ENCODE measurements around the gene ABHD14A.
"Not testable (repeated sequence)": the region's sequence is repeated elsewhere in the genome, so short reads cannot be mapped to it uniquely, and the experiment has no call there.

The ABHD14A gene

DNA sequence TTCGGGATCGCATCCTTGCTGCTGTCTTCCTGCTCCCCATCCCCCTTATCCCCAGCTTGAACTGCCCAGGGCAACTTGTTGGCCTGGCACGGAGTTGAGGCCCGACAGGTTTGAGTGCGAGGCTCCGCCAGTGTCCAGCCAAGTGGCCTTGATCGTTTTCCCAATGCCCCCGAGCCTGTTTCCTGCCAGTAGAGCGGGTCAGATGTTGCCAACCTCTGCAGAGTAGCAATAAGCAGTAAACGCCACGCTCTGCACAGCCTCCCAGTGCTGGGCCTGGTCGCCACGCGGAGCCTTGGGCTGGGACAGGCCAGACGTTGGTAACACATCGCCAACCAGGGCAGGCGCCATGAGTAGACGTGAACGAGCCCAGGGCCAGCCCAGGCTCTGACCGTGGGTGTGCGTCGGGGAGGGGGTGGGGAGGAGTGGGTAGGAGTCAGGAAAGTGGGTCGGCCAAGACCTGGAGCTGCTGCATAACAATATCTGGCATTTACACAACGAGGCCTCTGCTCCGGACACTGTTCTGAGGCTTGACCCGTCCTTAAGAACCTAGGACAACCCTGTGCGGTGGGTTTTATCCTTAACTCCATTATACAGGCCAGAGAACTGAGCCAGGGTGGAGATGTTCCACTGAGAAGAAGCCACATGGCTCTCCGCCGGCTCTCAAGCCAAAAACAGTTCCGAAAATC lies 444 bp upstream of the ABHD14A start:
- DNase-seq: peak; percentile 40

DNA sequence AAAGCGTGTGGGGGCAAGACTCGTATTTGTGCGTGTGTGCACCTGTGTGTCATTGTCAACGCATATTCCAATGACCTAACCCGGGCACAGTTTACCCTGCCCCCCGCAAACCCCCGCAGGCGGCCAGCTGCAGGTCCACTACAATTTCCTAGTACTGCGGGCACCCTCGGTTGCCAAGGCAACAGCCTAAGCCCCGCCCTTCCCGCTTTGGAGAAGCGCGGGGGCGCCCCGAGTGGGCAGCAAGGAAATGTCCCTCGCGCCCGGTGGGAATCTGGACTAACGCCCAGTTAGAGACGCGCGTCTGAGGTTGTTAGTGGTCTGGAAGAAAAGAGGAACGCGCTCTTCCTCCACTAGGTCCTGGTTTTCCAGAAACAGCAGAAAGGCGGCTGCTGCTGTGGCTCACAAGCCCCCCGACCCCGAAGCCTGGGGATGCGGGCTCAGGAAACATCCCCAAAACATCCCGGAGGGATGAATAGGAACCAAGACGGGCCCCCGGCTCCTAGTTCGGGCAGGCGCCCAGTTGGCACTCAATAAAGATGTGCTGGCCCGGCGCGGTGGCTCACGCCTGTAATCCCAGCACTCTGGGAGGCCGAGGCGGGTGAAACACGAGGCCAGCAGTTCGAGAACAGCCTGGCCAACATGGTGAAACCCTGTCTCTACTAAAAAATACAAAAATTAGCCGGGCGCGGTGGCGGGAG lies 1.1 kb downstream of the ABHD14A start:
- peak; percentile 70 for DNase-seq

GRCh38 chr3:51977446-51978142 lies 2.7 kb downstream of the ABHD14A start:
- no peak for DNase-seq

- DNase-seq: no peak
These were observed 3.3 kb downstream of the ABHD14A start for GRCh38 chr3:51978143-51978502.

DNA sequence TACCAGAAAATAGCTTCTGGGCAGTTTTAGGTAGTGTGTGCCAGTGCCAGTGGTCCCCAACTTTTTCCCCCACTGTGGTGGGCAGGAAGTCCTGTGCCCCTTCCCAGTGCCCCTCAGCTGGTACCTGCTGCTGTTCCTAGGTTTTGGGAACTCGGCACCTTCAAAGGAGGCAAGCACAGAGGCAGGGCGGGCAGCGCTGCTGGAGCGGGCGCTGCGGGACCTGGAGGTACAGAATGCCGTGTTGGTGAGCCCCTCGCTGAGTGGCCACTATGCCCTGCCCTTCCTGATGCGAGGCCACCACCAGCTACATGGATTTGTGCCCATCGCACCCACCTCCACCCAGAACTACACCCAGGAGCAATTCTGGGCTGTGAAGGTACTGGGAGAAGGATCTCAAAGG lies 5.4 kb downstream of the ABHD14A start:
- no peak for DNase-seq

DNA sequence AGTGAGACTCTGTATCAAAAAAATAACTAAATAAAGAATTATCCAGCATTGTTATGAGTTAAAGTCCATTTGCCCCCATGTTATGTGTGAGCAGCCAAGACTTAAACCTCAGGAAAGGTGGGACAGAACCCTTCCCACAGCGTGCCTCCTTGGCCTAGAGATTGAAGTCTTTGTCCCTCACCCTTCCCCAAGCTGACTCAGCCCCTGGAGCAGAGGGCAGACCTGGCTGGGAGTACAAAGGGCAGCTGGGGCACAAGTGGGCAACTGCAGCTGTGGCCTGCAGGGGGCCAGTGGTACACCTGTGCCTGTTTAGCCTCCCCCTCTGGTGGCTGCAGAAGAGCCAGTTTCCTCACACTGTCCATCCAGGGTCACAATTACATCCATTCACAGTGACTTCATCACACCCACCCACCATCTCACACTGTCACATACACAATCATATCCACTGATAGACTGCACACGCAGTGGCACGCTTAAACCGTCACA lies 7.5 kb downstream of the ABHD14A start:
- peak; percentile 73 for DNase-seq

DNA sequence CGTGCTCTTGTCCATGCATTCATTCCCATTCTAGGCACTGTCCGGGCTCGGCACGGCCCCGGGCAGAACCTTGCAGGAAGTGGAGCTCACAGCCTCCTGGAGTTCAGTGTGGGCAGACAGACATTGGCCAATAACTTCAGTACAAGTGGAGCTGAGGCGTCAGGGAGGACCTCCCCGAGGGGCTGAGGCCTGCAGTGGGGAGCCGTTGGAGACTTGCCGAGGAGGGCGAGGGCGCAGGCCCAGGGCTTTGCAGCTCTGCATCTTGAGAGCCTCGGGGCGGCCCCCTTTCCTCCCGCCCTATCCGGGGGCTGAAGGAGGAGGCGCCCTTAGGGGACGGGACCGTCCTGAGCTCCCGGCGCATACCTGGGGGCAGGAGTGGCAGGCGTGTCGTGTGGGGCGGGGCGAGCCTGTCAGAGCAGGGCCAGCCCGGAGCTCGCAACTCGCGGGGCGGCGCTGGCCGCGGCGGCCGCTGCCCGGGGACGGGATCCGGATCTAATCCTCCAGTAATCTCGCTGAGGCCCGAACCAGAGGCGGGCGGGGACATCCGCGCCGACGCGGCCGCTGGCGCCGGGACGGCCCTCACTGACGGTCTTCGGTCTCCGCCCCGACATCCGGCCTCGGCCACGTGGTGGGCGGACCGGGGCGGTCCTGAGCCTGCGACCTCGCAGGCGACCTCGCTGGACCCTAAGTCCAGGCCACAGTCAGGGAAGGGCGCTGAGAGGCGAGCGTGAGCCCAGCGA lies 8.1 kb downstream of the ABHD14A start, which contains the start of gene ACY1:
ACY1 (plus strand) TSS at position 698 of the 740 bp plus-strand sequence. CDS start 530 bp downstream, outside the sequence.
- peak; percentile 86 for DNase-seq

GRCh38 chr3:51983578-51984268 lies 8.9 kb downstream of the ABHD14A start:
- no peak for DNase-seq

DNA sequence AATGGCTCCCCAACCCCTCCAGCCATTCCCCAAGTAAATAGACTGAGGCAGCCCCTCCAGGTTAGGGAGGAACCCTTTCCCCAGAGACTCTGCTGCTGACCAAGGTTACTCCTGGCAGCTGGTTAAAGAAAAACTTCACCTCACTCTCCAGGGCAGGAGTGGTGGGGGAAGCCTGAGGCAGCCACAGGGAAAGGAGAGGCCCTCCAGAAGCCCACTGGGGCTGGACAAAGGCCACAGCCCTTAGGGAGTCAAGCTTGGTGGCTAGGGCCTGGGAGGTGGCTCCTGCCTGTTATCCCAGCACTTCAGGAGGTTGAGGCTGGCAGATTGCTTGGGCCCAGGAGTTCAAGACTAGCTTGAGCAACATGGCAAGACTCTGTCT lies 9.4 kb downstream of the ABHD14A start:
- no peak for DNase-seq

DNA sequence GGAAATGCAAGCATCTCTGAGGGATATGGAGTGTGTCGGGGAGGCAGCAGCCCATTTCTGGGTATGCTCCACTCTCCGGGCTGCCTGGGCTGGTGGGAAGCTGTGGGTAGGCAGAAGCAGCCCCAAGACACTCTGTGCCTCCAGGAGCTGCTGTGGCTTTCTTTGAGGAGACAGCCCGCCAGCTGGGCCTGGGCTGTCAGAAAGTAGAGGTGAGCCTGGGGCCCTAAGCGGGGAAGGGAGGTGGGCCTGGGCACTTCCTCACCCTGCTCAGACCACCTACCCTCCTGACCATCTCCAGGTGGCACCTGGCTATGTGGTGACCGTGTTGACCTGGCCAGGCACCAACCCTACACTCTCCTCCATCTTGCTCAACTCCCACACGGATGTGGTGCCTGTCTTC lies 10.2 kb downstream of the ABHD14A start:
- DNase-seq: no peak

DNA sequence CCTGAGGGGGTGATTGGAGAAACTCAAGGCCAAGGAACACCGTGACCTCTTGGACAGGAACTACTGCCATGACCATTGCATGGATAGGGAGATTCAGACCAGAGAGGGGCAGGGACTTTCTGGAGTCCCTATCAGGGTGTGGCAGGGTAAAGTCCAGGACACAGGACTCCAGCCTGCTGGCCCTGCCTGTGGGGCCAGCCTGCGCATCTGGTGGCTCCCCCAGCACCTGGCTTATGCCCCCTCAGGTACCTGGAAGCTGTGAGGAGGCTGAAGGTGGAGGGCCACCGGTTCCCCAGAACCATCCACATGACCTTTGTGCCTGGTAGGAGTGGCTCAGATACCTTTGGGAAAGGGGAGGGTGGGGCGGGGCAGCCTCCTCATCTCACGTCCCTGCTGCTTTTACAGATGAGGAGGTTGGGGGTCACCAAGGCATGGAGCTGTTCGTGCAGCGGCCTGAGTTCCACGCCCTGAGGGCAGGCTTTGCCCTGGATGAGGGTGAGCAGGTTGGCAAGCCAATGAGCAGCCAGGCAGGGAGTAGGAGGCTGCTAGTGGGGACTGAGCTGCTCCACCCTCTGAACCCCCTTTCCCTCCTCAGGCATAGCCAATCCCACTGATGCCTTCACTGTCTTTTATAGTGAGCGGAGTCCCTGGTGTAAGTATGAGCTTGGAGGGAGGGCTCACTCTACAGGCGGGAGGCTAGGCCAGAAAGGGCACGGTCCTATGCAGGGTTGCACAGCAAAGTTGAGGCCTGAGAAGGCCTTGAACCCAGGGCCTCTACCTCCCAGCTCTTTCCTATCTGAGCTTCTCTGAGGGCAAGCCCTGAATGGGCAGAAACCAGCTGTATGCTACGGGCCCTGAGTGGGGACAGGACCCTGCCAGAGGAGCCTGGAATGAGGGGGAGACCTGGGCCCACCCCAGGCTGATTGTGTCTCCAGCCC lies 11.4 kb downstream of the ABHD14A start:
- no peak for DNase-seq

DNA sequence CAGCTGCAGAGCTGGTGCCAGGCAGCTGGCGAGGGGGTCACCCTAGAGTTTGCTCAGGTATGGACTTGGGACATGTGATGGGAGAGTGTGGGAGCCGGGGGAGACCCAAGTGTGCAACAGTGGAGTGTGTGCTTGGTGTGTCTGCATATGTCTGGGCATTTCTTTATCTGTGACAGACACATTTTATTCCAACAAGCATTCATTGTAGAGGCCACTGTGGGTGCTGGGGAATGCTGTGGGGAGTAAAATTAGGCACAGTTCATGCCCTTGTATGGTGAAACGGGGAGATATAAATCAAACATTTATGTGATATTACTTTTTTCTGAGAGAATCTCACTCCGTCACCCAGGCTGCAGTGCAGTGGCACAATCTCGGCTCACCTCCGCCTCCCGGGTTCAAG lies 12.7 kb downstream of the ABHD14A start:
- peak; percentile 58 for DNase-seq

- DNase-seq: no peak
These were observed 13.7 kb downstream of the ABHD14A start for GRCh38 chr3:51988286-51989146.

DNA sequence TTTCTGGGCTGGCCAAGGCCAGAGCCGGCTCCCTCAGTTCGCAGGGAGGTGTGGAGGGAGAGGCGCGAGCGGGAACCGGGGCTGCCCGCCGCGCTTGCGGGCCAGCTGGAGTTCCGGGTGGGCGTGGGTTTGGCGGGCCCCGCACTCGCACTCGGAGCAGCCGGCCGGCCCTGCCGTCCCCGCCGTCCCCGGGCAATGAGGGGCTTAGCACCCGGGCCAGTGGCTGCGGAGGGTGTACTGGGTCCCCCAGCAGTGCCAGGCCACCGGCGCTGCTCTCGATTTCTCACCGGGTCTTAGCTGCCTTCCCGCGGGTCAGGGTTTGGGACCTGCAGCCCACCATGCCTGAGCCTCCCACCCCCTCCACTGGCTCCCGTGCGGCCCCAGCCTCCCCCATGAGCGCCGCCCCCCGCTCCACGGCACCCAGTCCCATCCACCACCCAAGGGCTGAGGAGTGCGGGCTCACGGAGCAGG lies 15.7 kb downstream of the ABHD14A start:
- not testable (repeated sequence) for DNase-seq

DNA sequence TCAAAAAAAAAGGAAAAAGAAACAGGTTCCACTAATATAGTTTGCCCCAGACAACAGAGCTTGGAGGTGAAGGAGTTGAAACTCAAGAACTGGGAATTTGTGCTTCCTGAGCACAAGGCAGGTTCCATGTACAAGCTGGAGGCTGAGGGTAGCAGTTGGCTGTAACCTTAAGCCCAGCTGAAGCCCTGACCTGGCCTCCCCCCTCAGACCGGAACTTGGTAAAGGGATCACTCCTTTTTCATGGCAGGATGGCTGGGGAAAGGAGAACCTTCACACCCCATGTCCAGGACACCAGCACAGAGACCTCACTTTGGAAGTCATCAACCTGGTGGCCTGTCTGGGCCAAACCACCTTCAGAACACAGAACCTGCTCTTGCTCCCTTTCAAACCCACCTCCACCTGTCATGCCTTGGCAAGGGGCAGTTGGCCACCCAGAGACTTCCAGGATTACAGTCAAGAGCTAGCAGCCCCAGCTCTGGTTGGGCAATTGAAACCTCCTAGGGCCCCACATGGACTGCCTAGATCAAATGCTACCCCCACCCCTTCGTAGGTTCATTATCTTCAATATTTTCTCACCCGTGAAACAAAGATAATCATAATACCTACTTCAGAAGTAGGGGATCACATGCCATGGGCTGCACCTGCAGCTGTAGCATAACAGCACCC lies 17.3 kb downstream of the ABHD14A start:
- no peak for DNase-seq

- DNase-seq: not testable (repeated sequence)
These were observed 18.8 kb downstream of the ABHD14A start for GRCh38 chr3:51993657-51994056.

DNA sequence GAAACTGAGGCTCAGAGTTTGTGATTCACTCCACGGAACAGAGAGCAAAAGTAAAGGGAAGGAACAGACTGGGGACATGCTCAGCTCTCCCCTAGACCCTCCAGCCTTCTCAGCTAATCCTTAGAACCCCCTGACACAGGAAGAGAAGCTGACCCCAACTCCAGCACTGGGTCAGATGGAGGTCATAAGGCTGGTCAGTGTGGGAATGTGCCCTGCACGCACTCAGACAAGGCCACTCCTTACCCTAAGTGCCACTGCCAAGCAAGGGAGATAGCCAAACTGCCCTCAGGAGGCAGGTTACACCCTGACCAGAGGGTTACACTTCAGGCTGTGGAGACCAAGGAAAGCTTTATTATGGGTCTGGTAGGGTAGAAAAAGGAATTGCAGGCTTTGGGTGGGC lies 19.7 kb downstream of the ABHD14A start:
- DNase-seq: no peak

- DNase-seq: peak; percentile 95
These were observed 20.7 kb downstream of the ABHD14A start, which contains the start of gene RPL29 for GRCh38 chr3:51995346-51996163. Gene RPL29 (minus strand): TSS chr3:51995895. CDS start chr3:51995461, 434 bp downstream.

- DNase-seq: no peak
These were observed 22.3 kb downstream of the ABHD14A start for GRCh38 chr3:51997172-51997571.

Data from hematopoietic multipotent progenitor cell treated with erythropoietin and hydrocortisone succinate and interleukin-3 and kit ligand, for 8 days (in vitro differentiated cells).